Stimulated activated CD4-positive, alpha-beta T cell treated with anti-CD3 and anti-CD28 coated beads, Interleukin-2, amount 100 ng/mL, for 4 hours (primary cell): ENCODE measurements around the gene ARMC5.
"Not testable (repeated sequence)": the region's sequence is repeated elsewhere in the genome, so short reads cannot be mapped to it uniquely, and the experiment has no call there.

Experiments used
- DNase-seq: peaks from one replicate; pipeline ENCODE4 v3.0.0-alpha.2; 2020; ENCODE audit warnings: low read depth

ARMC5 gene

GRCh38 chr16:31430380-31431052 is 28.8 kb upstream of the ARMC5 start:
- no peak for DNase-seq

- DNase-seq, result no peak
Measured at GRCh38 chr16:31435341-31436220, 23.7 kb upstream of the ARMC5 start.

- no peak for DNase-seq
Measured at GRCh38 chr16:31436221-31437045, 22.9 kb upstream of the ARMC5 start.

- DNase-seq, result no peak
Measured at GRCh38 chr16:31438414-31438813, 20.9 kb upstream of the ARMC5 start.

- not testable (repeated sequence) for DNase-seq
Measured at GRCh38 chr16:31439023-31439422, 20.3 kb upstream of the ARMC5 start.

GRCh38 chr16:31439519-31439918 is 19.8 kb upstream of the ARMC5 start:
- DNase-seq, result no peak

GRCh38 chr16:31440516-31441184 is 18.7 kb upstream of the ARMC5 start:
- no peak for DNase-seq

- DNase-seq, result no peak
Measured at GRCh38 chr16:31441956-31442355, 17.3 kb upstream of the ARMC5 start.

- DNase-seq, result not testable (repeated sequence)
Measured at GRCh38 chr16:31445931-31446330, 13.4 kb upstream of the ARMC5 start.

- no peak for DNase-seq
Measured at GRCh38 chr16:31451201-31451600, 8.1 kb upstream of the ARMC5 start.

- DNase-seq, result no peak
Measured at GRCh38 chr16:31451681-31452351, 7.5 kb upstream of the ARMC5 start.

GRCh38 chr16:31452631-31453106 is 6.6 kb upstream of the ARMC5 start:
- no peak for DNase-seq

GRCh38 chr16:31453255-31454204 is 5.8 kb upstream of the ARMC5 start:
- DNase-seq, result no peak

- no peak for DNase-seq
Measured at GRCh38 chr16:31455601-31456314, 3.5 kb upstream of the ARMC5 start.

GRCh38 chr16:31456988-31457360 is 2.3 kb upstream of the ARMC5 start:
- DNase-seq, result no peak

GRCh38 chr16:31458073-31458843 is 1.0 kb upstream of the ARMC5 start:
- no peak for DNase-seq

GRCh38 chr16:31459687-31460581 is 633 bp downstream of the ARMC5 start:
- peak; percentile 100 for DNase-seq

- no peak for DNase-seq
Measured at GRCh38 chr16:31460582-31461002, 1.3 kb downstream of the ARMC5 start.
